WTC11 (cell line): ENCODE results near the gene OGFOD3. TPM values are rescaled to one million over a fixed set of nuclear protein-coding genes. Genes with fewer than 3 reads are reported as not detected.

Experiments used
- ATAC-seq: fragments of 200-7000 bp; cut with Tn5 transposase; 2 replicates; pipeline ENCODE4 v1.10.0; 2021; ENCODE audit warnings: mild to moderate bottlenecking, moderate library complexity
- CTCF ChIA-PET: fragments of 300-600 bp; sonication (Branson Sonifier 250); formaldehyde crosslinking; loops from one replicate; lab custom pipeline; 2021; ENCODE audit warnings: antibody characterized with exemption; lab: Charles Lee
- POLR2A ChIA-PET: fragments of 350-600 bp; sonication (Branson Sonifier 250); formaldehyde crosslinking; loops from one replicate; lab custom pipeline; 2021; ENCODE audit warnings: antibody characterized with exemption; lab: Charles Lee
- DNase-seq: peaks from one replicate; pipeline ENCODE4 v3.0.0; 2021; ENCODE audit warnings: low spot score
- H3K27ac Mint-ChIP-seq: 2 replicates; pipeline ENCODE4 v1.8.0; 2021; ENCODE audit warnings: mixed read lengths
- H3K27me3 Mint-ChIP-seq: 2 replicates; pipeline ENCODE4 v1.8.0; 2021; ENCODE audit warnings: low read depth, mild to moderate bottlenecking, moderate library complexity, mixed read lengths
- H3K36me3 Mint-ChIP-seq: 2 replicates; pipeline ENCODE4 v1.8.0; 2021; ENCODE audit warnings: mixed read lengths
- H3K4me1 Mint-ChIP-seq: 2 replicates; pipeline ENCODE4 v1.8.0; 2022; ENCODE audit warnings: mixed read lengths
- H3K4me3 Mint-ChIP-seq: 2 replicates; pipeline ENCODE4 v1.8.0; 2021; ENCODE audit warnings: mild to moderate bottlenecking, moderate library complexity, mixed read lengths
- H3K9me3 Mint-ChIP-seq: 2 replicates; pipeline ENCODE4 v1.8.0; 2021; ENCODE audit warnings: mixed read lengths
- CREM ChIP-seq: sonication (generic); formaldehyde crosslinking; IDR thresholded peaks from 2 replicates; pipeline ENCODE4 v1.8.1; 2022; ENCODE audit warnings: mild to moderate bottlenecking, missing genetic modification reagents, moderate library complexity
- CTCF ChIP-seq: fragments of 200-600 bp; IDR thresholded peaks from 2 replicates; pipeline ENCODE4 v1.8.0; 2022; ENCODE audit warnings: antibody characterized with exemption
- E2F1 ChIP-seq: sonication (generic); formaldehyde crosslinking; IDR thresholded peaks from 2 replicates; pipeline ENCODE4 v1.8.0; 2022; ENCODE audit warnings: mild to moderate bottlenecking, missing genetic modification reagents
- EMX1 ChIP-seq: fragments of 250-450 bp; sonication (Bioruptor Pico); IDR thresholded peaks from 2 replicates; pipeline ENCODE4 v1.8.0; 2021; ENCODE audit warnings: mild to moderate bottlenecking
- ESRRA ChIP-seq: sonication (generic); formaldehyde crosslinking; IDR thresholded peaks from 2 replicates; pipeline ENCODE4 v1.8.1; 2022; ENCODE audit warnings: mild to moderate bottlenecking, missing genetic modification reagents, borderline replicate concordance
- ETV6 ChIP-seq: sonication (generic); formaldehyde crosslinking; IDR thresholded peaks from 2 replicates; pipeline ENCODE4 v1.8.1; 2022; ENCODE audit warnings: mild to moderate bottlenecking, missing genetic modification reagents
- GRHL2 ChIP-seq: fragments of 250-450 bp; sonication (Bioruptor Pico); IDR thresholded peaks from 2 replicates; pipeline ENCODE4 v1.8.0; 2022; ENCODE audit warnings: mild to moderate bottlenecking, moderate library complexity; ENCODE audit not compliant: insufficient replicate concordance, severe bottlenecking
- JAZF1 ChIP-seq: fragments of 250-450 bp; sonication (Bioruptor Pico); IDR thresholded peaks from 2 replicates; pipeline ENCODE4 v1.9.0; 2021; ENCODE audit warnings: moderate library complexity, mild to moderate bottlenecking, inconsistent platforms
- NFATC4 ChIP-seq: fragments of 250-450 bp; sonication (Bioruptor Pico); IDR thresholded peaks from 2 replicates; pipeline ENCODE4 v1.9.0; 2021; ENCODE audit warnings: mild to moderate bottlenecking
- OVOL2 ChIP-seq: fragments of 250-450 bp; sonication (Bioruptor Pico); IDR thresholded peaks from 2 replicates; pipeline ENCODE4 v1.9.0; 2021; ENCODE audit warnings: mild to moderate bottlenecking, borderline replicate concordance
- SMAD3 ChIP-seq: sonication (generic); formaldehyde crosslinking; IDR thresholded peaks from 2 replicates; pipeline ENCODE4 v1.8.0; 2022; ENCODE audit warnings: missing genetic modification reagents, mild to moderate bottlenecking, borderline replicate concordance
- SOX15 ChIP-seq: fragments of 250-450 bp; sonication (Bioruptor Pico); IDR thresholded peaks from 2 replicates; pipeline ENCODE4 v1.9.0; 2021; ENCODE audit warnings: mild to moderate bottlenecking
- TCF7 ChIP-seq: sonication (generic); formaldehyde crosslinking; IDR thresholded peaks from 2 replicates; pipeline ENCODE4 v1.8.0; 2022; ENCODE audit warnings: mild to moderate bottlenecking, low read depth, missing genetic modification reagents, moderate library complexity
- ZNF512 ChIP-seq: sonication (generic); formaldehyde crosslinking; IDR thresholded peaks from 2 replicates; pipeline ENCODE4 v1.8.1; 2022; ENCODE audit warnings: missing genetic modification reagents, borderline replicate concordance
- total RNA-seq: library from RNA; stranded (reverse); gene quantifications from 3 replicates; pipeline ENCODE4 v1.2.3, GENCODE V29; 2021
- TF ChIP-seq, protein P1 (sequence below): sonication (generic); formaldehyde crosslinking; IDR thresholded peaks from 2 replicates; pipeline ENCODE4 v1.8.0; 2022; ENCODE audit warnings: mild to moderate bottlenecking, missing genetic modification reagents
- TF ChIP-seq, protein P2 (sequence below): sonication (generic); formaldehyde crosslinking; IDR thresholded peaks from 2 replicates; pipeline ENCODE4 v1.8.1; 2023; ENCODE audit warnings: mild to moderate bottlenecking, moderate library complexity, missing genetic modification reagents

Gene OGFOD3
- total RNA-seq, 1 experiment from 2014 or later: 20.4 TPM

GRCh38 chr17:82350182-82351030, 68.0 kb downstream of the OGFOD3 start (continued):
- TF ChIP-seq CTCF (no peak; the same call in 1 of the 2 replicates), SOX15 (no peak), TCF7 (CRISPR knock-in tag) (no peak)

GRCh38 chr17:82349287-82349701, 69.1 kb downstream of the OGFOD3 start:
- H3K4me3 Mint-ChIP-seq: no peak overlapping the region
- DNase-seq (no peak), ATAC-seq (no peak)
- no peaks in the 10 kb centered on the region for H3K27me3 Mint-ChIP-seq
- no peak for TF ChIP-seq JAZF1 (CRISPR knock-in tag)
- no peak for TF ChIP-seq SMAD3 (CRISPR knock-in tag)
- no peak for TF ChIP-seq GRHL2 (CRISPR knock-in tag)
- no peak for TF ChIP-seq ESRRA
- no peak overlapping the region for H3K27ac Mint-ChIP-seq
- no peaks in the 10 kb centered on the region for H3K4me1 Mint-ChIP-seq
- ChIA-PET CTCF (interaction anchor here (1.0 to 1.2 kb wide), 2 partner anchors 49 to 75 kb away, joined by 3 to 4 read pairs; no protein-coding TSS in a partner anchor), POLR2A (no interaction called here)
- H3K9me3 Mint-ChIP-seq: no peaks in the 10 kb centered on the region
- no peaks in the 10 kb centered on the region for H3K36me3 Mint-ChIP-seq

DNA sequence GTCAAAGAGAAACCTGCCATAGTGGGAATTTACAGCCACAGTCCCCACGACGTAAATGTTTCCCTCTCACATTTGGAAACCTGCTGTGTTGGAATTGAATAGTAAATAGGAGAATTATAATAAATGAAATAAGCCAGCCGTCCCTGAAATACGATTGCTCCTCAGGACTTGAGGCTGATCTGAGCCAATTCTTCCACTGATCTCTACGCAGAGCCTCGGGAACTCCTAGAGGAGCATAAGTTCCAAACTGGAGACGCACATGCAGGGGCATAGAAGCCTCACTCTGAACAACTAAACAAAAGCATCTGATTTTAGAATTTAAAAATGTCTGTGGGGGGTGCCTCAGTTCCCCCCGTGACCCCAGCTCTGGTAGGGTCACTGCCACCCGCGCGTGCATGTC, 69.5 kb downstream of the OGFOD3 start:
- Mint-ChIP-seq H3K9me3 (no peaks in the 10 kb centered on the region), H3K4me1 (no peaks in the 10 kb centered on the region)
- TF ChIP-seq NFATC4 (CRISPR knock-in tag): no peak
- TF ChIP-seq OVOL2 (CRISPR knock-in tag): no peak
- TF ChIP-seq ETV6 (CRISPR knock-in tag): no peak
- TF ChIP-seq, protein P1, sequence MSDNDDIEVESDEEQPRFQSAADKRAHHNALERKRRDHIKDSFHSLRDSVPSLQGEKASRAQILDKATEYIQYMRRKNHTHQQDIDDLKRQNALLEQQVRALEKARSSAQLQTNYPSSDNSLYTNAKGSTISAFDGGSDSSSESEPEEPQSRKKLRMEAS (CRISPR knock-in tag): no peak
- no peak for TF ChIP-seq CREM (CRISPR knock-in tag)
- TF ChIP-seq, protein P2, sequence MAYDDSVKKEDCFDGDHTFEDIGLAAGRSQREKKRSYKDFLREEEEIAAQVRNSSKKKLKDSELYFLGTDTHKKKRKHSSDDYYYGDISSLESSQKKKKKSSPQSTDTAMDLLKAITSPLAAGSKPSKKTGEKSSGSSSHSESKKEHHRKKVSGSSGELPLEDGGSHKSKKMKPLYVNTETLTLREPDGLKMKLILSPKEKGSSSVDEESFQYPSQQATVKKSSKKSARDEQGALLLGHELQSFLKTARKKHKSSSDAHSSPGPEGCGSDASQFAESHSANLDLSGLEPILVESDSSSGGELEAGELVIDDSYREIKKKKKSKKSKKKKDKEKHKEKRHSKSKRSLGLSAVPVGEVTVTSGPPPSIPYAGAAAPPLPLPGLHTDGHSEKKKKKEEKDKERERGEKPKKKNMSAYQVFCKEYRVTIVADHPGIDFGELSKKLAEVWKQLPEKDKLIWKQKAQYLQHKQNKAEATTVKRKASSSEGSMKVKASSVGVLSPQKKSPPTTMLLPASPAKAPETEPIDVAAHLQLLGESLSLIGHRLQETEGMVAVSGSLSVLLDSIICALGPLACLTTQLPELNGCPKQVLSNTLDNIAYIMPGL (CRISPR knock-in tag): no peak
- TF ChIP-seq GRHL2 (CRISPR knock-in tag): no peak
- TF ChIP-seq E2F1: no peak
- TF ChIP-seq EMX1 (CRISPR knock-in tag): no peak
- no peak for TF ChIP-seq ZNF512
- TF ChIP-seq, all 79 proteins: peak for 0
- DNase-seq: no peak
- H3K4me3 Mint-ChIP-seq: no peak overlapping the region
- CTCF ChIA-PET: no interaction called here
- no peaks in the 10 kb centered on the region for H3K27me3 Mint-ChIP-seq
- POLR2A ChIA-PET: no interaction called here
- no peaks in the 10 kb centered on the region for H3K36me3 Mint-ChIP-seq
- H3K27ac Mint-ChIP-seq: no peak overlapping the region
- ATAC-seq: no peak
